HepG2 (cell line): ENCODE measurements around the gene TXNDC11. TPM values are rescaled to one million over a fixed set of nuclear protein-coding genes. Genes with fewer than 3 reads are reported as not detected.

Source experiments
- CBX5 ChIP-seq: sonication (generic); formaldehyde crosslinking; IDR thresholded peaks from 2 replicates; pipeline ENCODE4 v1.4.0; 2020; ENCODE audit warnings: missing genetic modification reagents, borderline replicate concordance
- ETV6 ChIP-seq: sonication (generic); formaldehyde crosslinking; conservative IDR thresholded peaks from 2 replicates; pipeline ENCODE4 v1.4.0; 2020; ENCODE audit warnings: missing genetic modification reagents
- GPN1 ChIP-seq: sonication (generic); formaldehyde crosslinking; IDR thresholded peaks from 2 replicates; pipeline ENCODE4 v1.5.1; 2020; ENCODE audit warnings: missing genetic modification reagents, borderline replicate concordance
- KLF15 ChIP-seq: sonication (generic); formaldehyde crosslinking; IDR thresholded peaks from 2 replicates; pipeline ENCODE4 v1.8.1; 2023; ENCODE audit warnings: borderline replicate concordance, mild to moderate bottlenecking, inconsistent platforms, missing genetic modification reagents, mixed read lengths
- MZF1 ChIP-seq: sonication (generic); formaldehyde crosslinking; IDR thresholded peaks from 2 replicates; pipeline ENCODE4 v1.8.1; 2023; ENCODE audit warnings: mild to moderate bottlenecking, missing genetic modification reagents, borderline replicate concordance
- NAIF1 ChIP-seq: sonication (generic); formaldehyde crosslinking; IDR thresholded peaks from 2 replicates; pipeline ENCODE4 v1.5.0; 2020; ENCODE audit warnings: mild to moderate bottlenecking, missing genetic modification reagents, borderline replicate concordance
- NONO ChIP-seq, 2 experiments: fragments of 450-650 bp in 1 of 2; sonication (generic) in 1 of 2; formaldehyde crosslinking in 1 of 2; IDR thresholded peaks in 1 of 2; conservative IDR thresholded peaks in 1 of 2; 2 replicates each; pipeline versions ENCODE4 v1.6.1 to v1.8.0; 2017 to 2022; ENCODE audit warnings: mild to moderate bottlenecking in 1 of 2, missing genetic modification reagents in 1 of 2, moderate library complexity in 1 of 2
- ONECUT2 ChIP-seq: sonication (generic); formaldehyde crosslinking; IDR thresholded peaks from 2 replicates; pipeline ENCODE4 v1.4.0; 2020; ENCODE audit warnings: missing genetic modification reagents
- PAF1 ChIP-seq: IDR thresholded peaks from 2 replicates; pipeline ENCODE4 v1.6.1; 2016; ENCODE audit warnings: missing genetic modification reagents, missing compliant biosample characterization
- PAWR ChIP-seq: sonication (generic); formaldehyde crosslinking; IDR thresholded peaks from 2 replicates; pipeline ENCODE4 v1.4.0; 2020; ENCODE audit warnings: missing genetic modification reagents, mild to moderate bottlenecking, borderline replicate concordance
- PCBP2 ChIP-seq: fragments of 200-400 bp; formaldehyde crosslinking; optimal IDR thresholded peaks from 2 replicates; pipeline ENCODE3; 2018; ENCODE audit warnings: low read length, low read depth; ENCODE audit not compliant: poor library complexity, severe bottlenecking
- PPARG ChIP-seq: conservative IDR thresholded peaks from 2 replicates; pipeline ENCODE4 v1.6.1; 2016; ENCODE audit warnings: missing biosample characterization, missing genetic modification reagents
- REXO4 ChIP-seq: sonication (generic); formaldehyde crosslinking; IDR thresholded peaks from 2 replicates; pipeline ENCODE4 v1.8.0; 2022; ENCODE audit warnings: missing genetic modification reagents, mild to moderate bottlenecking, borderline replicate concordance
- TP53 ChIP-seq: sonication (generic); formaldehyde crosslinking; conservative IDR thresholded peaks from 2 replicates; pipeline ENCODE4 v1.4.0; 2020; ENCODE audit warnings: missing genetic modification reagents
- ZFP41 ChIP-seq: sonication (generic); formaldehyde crosslinking; IDR thresholded peaks from 2 replicates; pipeline ENCODE4 v1.4.0; 2020; ENCODE audit warnings: mild to moderate bottlenecking, missing genetic modification reagents, borderline replicate concordance
- ZFYVE20 ChIP-seq: sonication (generic); formaldehyde crosslinking; IDR thresholded peaks from 2 replicates; pipeline ENCODE4 v1.8.0; 2023; ENCODE audit warnings: low read depth, mild to moderate bottlenecking, moderate library complexity, missing genetic modification reagents, borderline replicate concordance
- ZNF367 ChIP-seq: sonication (generic); formaldehyde crosslinking; IDR thresholded peaks from 2 replicates; pipeline ENCODE4 v1.4.0; 2020; ENCODE audit warnings: missing genetic modification reagents, borderline replicate concordance
- polyA plus RNA-seq, 8 experiments: library from polyadenylated mRNA; depleted of rRNA in 3 of 8; stranded (reverse) in 7 of 8; unstranded in 1 of 8; fragments of >200 nt; fragmentation: Illumina TruSeq in 4 of 8; extraction: Trizol in 4 of 8; gene quantifications; 2 replicates each; pipeline versions ENCODE4 v1.2.1 to v1.2.3, GENCODE V29; 2011 to 2016; ENCODE audit warnings: low read depth in 4 of 8, missing spikeins in 1 of 8, mixed read lengths in 1 of 8; ENCODE audit not compliant: insufficient read depth in 1 of 8
- total RNA-seq, 5 experiments: library from RNA; depleted of rRNA; stranded (reverse); fragments of >200 nt; fragmentation: Illumina TruSeq; extraction: Trizol; gene quantifications; 2 replicates each; pipeline ENCODE4 v1.2.3, GENCODE V29; 2016; ENCODE audit warnings: low read depth in 1 of 5
- TF ChIP-seq, protein P1 (sequence below): sonication (generic); formaldehyde crosslinking; IDR thresholded peaks from 2 replicates; pipeline ENCODE4 v1.5.1; 2020; ENCODE audit warnings: mild to moderate bottlenecking, missing genetic modification reagents, moderate library complexity
- TF ChIP-seq, protein P2 (sequence below): IDR thresholded peaks from 2 replicates; pipeline ENCODE4 v1.6.1; 2018; ENCODE audit warnings: missing genetic modification reagents, mild to moderate bottlenecking, missing compliant biosample characterization
- TF ChIP-seq, protein P3 (sequence below): sonication (generic); formaldehyde crosslinking; IDR thresholded peaks from 2 replicates; pipeline ENCODE4 v1.5.0; 2020; ENCODE audit warnings: mild to moderate bottlenecking, missing genetic modification reagents
- TF ChIP-seq, protein P4 (sequence below): sonication (generic); formaldehyde crosslinking; IDR thresholded peaks from 2 replicates; pipeline ENCODE4 v1.5.1; 2020; ENCODE audit warnings: missing genetic modification reagents, mild to moderate bottlenecking, borderline replicate concordance

Gene TXNDC11
- total and polyA plus RNA-seq, 2 of the 13 experiments (the other 11 are each of a cell fraction or from before 2014, with no cell fraction given) = 74.9 to 123 TPM

DNA sequence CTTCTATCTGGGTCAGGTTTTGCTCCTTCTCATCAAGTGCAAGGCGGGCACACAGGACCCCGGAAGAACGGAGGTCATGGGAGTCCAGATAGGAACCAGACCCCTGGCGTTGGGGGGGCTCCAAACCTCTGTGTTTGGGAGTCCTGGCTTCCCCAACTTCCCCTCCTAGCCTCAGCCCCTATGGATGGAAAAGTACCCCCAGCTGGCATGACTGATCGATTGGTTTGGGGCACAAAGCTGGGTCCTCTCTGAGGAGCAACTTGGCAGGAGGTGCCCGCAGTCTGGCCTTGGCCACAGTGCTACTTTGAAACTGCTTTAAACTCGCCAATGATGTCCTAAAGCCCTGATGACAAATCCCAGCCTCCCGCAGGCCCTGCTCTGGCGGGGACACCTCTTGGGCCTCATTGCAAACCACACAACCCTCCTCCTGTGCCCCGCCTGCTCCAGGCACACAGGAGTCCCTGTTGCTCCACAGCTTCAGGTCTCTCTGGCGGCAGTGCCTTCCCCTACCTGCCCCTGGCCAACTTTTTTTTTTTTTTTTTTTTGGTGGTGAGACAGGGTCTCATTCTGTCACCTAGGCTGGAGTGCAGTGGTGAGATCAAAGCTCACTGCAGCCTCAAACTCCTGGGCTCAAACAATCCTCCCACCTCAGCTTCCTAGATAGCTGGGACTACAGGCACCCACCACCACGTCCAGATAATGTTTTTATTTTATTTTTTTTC is 112.5 kb downstream of the TXNDC11 start (continued):
- TF ChIP-seq, protein P1, sequence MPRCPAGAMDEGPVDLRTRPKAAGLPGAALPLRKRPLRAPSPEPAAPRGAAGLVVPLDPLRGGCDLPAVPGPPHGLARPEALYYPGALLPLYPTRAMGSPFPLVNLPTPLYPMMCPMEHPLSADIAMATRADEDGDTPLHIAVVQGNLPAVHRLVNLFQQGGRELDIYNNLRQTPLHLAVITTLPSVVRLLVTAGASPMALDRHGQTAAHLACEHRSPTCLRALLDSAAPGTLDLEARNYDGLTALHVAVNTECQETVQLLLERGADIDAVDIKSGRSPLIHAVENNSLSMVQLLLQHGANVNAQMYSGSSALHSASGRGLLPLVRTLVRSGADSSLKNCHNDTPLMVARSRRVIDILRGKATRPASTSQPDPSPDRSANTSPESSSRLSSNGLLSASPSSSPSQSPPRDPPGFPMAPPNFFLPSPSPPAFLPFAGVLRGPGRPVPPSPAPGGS (CRISPR knock-in tag) = no peak
- TF ChIP-seq ONECUT2 (CRISPR knock-in tag) (no peak), ZFP41 (CRISPR knock-in tag) (no peak), PAF1 (CRISPR knock-in tag) (no peak), NAIF1 (no peak), NONO (IDR thresholded peaks at IDR 0.05) (no peak), NONO (CRISPR knock-in tag; conservative IDR thresholded peaks at IDR 0.05) (0 out of 2 replicates have a peak, but pooled peaks have one; percentile 17), ZNF367 (CRISPR knock-in tag) (0 out of 2 replicates have a peak, but pooled peaks have one; percentile 5), PCBP2 (no peak), ZFYVE20 (no peak), REXO4 (no peak), ETV6 (CRISPR knock-in tag) (no peak), CBX5 (CRISPR knock-in tag) (0 out of 2 replicates have a peak, but pooled peaks have one; percentile 59), KLF15 (CRISPR knock-in tag) (no peak), PAWR (CRISPR knock-in tag) (no peak), PPARG (no peak), MZF1 (CRISPR knock-in tag) (no peak), TP53 (CRISPR knock-in tag) (no peak), GPN1 (CRISPR knock-in tag) (no peak)
- TF ChIP-seq, protein P2, sequence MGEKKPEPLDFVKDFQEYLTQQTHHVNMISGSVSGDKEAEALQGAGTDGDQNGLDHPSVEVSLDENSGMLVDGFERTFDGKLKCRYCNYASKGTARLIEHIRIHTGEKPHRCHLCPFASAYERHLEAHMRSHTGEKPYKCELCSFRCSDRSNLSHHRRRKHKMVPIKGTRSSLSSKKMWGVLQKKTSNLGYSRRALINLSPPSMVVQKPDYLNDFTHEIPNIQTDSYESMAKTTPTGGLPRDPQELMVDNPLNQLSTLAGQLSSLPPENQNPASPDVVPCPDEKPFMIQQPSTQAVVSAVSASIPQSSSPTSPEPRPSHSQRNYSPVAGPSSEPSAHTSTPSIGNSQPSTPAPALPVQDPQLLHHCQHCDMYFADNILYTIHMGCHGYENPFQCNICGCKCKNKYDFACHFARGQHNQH (CRISPR knock-in tag) = no peak
- TF ChIP-seq, protein P3, sequence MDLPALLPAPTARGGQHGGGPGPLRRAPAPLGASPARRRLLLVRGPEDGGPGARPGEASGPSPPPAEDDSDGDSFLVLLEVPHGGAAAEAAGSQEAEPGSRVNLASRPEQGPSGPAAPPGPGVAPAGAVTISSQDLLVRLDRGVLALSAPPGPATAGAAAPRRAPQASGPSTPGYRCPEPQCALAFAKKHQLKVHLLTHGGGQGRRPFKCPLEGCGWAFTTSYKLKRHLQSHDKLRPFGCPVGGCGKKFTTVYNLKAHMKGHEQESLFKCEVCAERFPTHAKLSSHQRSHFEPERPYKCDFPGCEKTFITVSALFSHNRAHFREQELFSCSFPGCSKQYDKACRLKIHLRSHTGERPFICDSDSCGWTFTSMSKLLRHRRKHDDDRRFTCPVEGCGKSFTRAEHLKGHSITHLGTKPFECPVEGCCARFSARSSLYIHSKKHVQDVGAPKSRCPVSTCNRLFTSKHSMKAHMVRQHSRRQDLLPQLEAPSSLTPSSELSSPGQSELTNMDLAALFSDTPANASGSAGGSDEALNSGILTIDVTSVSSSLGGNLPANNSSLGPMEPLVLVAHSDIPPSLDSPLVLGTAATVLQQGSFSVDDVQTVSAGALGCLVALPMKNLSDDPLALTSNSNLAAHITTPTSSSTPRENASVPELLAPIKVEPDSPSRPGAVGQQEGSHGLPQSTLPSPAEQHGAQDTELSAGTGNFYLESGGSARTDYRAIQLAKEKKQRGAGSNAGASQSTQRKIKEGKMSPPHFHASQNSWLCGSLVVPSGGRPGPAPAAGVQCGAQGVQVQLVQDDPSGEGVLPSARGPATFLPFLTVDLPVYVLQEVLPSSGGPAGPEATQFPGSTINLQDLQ (CRISPR knock-in tag) = no peak
- TF ChIP-seq, protein P4, sequence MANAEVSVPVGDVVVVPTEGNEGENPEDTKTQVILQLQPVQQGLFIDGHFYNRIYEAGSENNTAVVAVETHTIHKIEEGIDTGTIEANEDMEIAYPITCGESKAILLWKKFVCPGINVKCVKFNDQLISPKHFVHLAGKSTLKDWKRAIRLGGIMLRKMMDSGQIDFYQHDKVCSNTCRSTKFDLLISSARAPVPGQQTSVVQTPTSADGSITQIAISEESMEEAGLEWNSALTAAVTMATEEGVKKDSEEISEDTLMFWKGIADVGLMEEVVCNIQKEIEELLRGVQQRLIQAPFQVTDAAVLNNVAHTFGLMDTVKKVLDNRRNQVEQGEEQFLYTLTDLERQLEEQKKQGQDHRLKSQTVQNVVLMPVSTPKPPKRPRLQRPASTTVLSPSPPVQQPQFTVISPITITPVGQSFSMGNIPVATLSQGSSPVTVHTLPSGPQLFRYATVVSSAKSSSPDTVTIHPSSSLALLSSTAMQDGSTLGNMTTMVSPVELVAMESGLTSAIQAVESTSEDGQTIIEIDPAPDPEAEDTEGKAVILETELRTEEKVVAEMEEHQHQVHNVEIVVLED (CRISPR knock-in tag) = no peak
